Stomach (tissue), 9 donors: Measurements from ENCODE around the gene PGAP6. TPM values are rescaled to one million over a fixed set of nuclear protein-coding genes. Genes with fewer than 3 reads are reported as not detected.

ENCODE experiments used
- DNase-seq, 2 donors: peaks; one replicate each; pipeline versions ENCODE4 v3.0.0 to v3.0.0-alpha.2; 2013 to 2019
- H3K27ac ChIP-seq, 5 donors: fragments of 200-600 bp in 4 of 5; sonication (generic) in 4 of 5; one replicate each; pipeline ENCODE4 v1.5.1; 2013 to 2019; ENCODE audit warnings: mild to moderate bottlenecking in 1 of 5, moderate library complexity in 1 of 5
- H3K27me3 ChIP-seq, 3 donors: fragments of 200-600 bp; sonication (generic); one replicate each; pipeline ENCODE4 v1.5.1; 2017 to 2019; ENCODE audit warnings: mixed run types in 1 of 3
- H3K36me3 ChIP-seq, 4 donors: fragments of 200-600 bp; sonication (generic); 1 replicate in 3 of 4; 2 replicates in 1 of 4; pipeline ENCODE4 v1.5.1; 2016 to 2019
- H3K4me1 ChIP-seq, 4 donors: fragments of 200-600 bp; sonication (generic); one replicate each; pipeline ENCODE4 v1.5.1; 2016 to 2019
- H3K4me3 ChIP-seq, 4 donors: fragments of 200-600 bp; sonication (generic) in 3 of 4; one replicate each; pipeline ENCODE4 v1.5.1; 2016 to 2019; ENCODE audit warnings: mild to moderate bottlenecking in 1 of 4
- H3K9me3 ChIP-seq, 4 donors: fragments of 200-600 bp; sonication (generic); one replicate each; pipeline ENCODE4 v1.5.1; 2016 to 2019
- CTCF ChIP-seq, 7 experiments: fragments of 450-650 bp in 4 of 7; fragments of 200-600 bp in 3 of 7; sonication (generic) in 3 of 7; IDR thresholded peaks; one replicate each; pipeline ENCODE4 v1.5.1; 2016 to 2019; ENCODE audit warnings: antibody characterized with exemption in 7 of 7, control low read depth in 2 of 7, mild to moderate bottlenecking in 1 of 7
- EP300 ChIP-seq: sonication (generic); formaldehyde crosslinking; IDR thresholded peaks from one replicate; pipeline ENCODE4 v1.6.1; 2017; ENCODE audit warnings: antibody characterized with exemption
- POLR2A ChIP-seq, 4 donors: fragments of 450-650 bp; IDR thresholded peaks; one replicate each; pipeline ENCODE4 v1.6.1; 2016; ENCODE audit warnings: antibody characterized with exemption in 4 of 4, control low read depth in 2 of 4, mild to moderate bottlenecking in 1 of 4, moderate library complexity in 1 of 4
- POLR2AphosphoS5 ChIP-seq, 3 donors: sonication (generic); formaldehyde crosslinking; IDR thresholded peaks; one replicate each; pipeline ENCODE4 v1.6.1; 2016; ENCODE audit warnings: antibody characterized with exemption in 3 of 3
- WGBS, 5 donors: extraction: QIAGEN DNeasy Blood & Tissue Kit in 3 of 5; methylation state at CpG; one replicate each; pipeline versions ENCODE4 v1.1.5 to v1.1.7; 2013 to 2018; 5-methylcytosine and 5-hydroxymethylcytosine counted together
- intact Hi-C: fragments of 100-400 bp; cut with DNase I; formaldehyde crosslinking; loops from one replicate; pipeline ENCODE4 v1.15.1; 2023; ENCODE audit warnings: low total_unique reads
- polyA plus RNA-seq, 3 donors: library from polyadenylated mRNA; stranded (reverse); fragments of 200-250 nt; gene quantifications; one replicate each; pipeline ENCODE4 v1.2.3, GENCODE V29; 2013
- total RNA-seq, 5 donors: library from RNA; depleted of rRNA; stranded (reverse); fragments of >200 nt; gene quantifications; one replicate each; pipeline versions ENCODE4 v1.1.0 to v1.2.3, GENCODE V29; 2014 to 2016
- donor health status: healthy with polysubstance abuse.
- donor health status: Bipolar disorder and iron deficiency.
- donor health status: healthy.

PGAP6 gene
- total and polyA plus RNA-seq, 8 donors, result 20.7 to 364 (median 91.5) TPM

- Histone ChIP-seq H3K27me3 (no peaks in the 10 kb centered on the region), H3K4me3 (peak within 1 kb of the TSS; percentile 67 to 86 (median 76)), H3K9me3 (no peaks in the 10 kb centered on the region), H3K27ac (peak within 1 kb of the TSS; percentile 90 to 98 (median 95)), H3K36me3 (peaks cover 0 to 15% (median 9%) of the 10 kb centered on the region in 4 donors), H3K4me1 (peaks cover 17 to 52% (median 38%) of the 10 kb centered on the region in 4 donors)
- intact Hi-C loops, result no loop called here
- TF ChIP-seq POLR2AphosphoS5 (IDR thresholded peaks at IDR 0.05), result peak; percentile 22 to 84 (median 68)
- no peak for TF ChIP-seq EP300
- TF ChIP-seq CTCF (IDR thresholded peaks at IDR 0.05), result peak in 3 of 7 experiments; percentile 23 to 49 (median 40)
- no peak for TF ChIP-seq POLR2A (IDR thresholded peaks at IDR 0.05)
- WGBS, 5 donors, result 0 to 1% (median 0%) methylated on average over 34 to 91 of the region's 91 CpGs
- DNase-seq, result peak; percentile 98 to 99
Measured at GRCh38 chr16:401468-402348, 19.9 kb upstream of the PGAP6 start, which contains the start of gene DECR2. Gene DECR2, plus strand, starts transcription at chr16:401885. Its CDS starts 79 bp downstream, at chr16:401964.

- Histone ChIP-seq H3K4me3 (peak overlapping the region in 3 of 4 donors; percentile 67 to 83 (median 69)), H3K27ac (peak overlapping the region; percentile 24 to 96 (median 95)), H3K36me3 (peaks cover 0 to 15% (median 8%) of the 10 kb centered on the region in 4 donors), H3K27me3 (no peaks in the 10 kb centered on the region), H3K9me3 (no peaks in the 10 kb centered on the region), H3K4me1 (peaks cover 24 to 61% (median 47%) of the 10 kb centered on the region in 4 donors)
- intact Hi-C loops, result no loop called here
- DNase-seq, result no peak
- no peak for TF ChIP-seq CTCF (IDR thresholded peaks at IDR 0.05)
- TF ChIP-seq EP300, result no peak
- no peak for TF ChIP-seq POLR2AphosphoS5 (IDR thresholded peaks at IDR 0.05)
- no peak for TF ChIP-seq POLR2A (IDR thresholded peaks at IDR 0.05)
- WGBS, 5 donors, result 63 to 74% (median 72%) methylated on average over 8 to 10 of the region's 10 CpGs
Measured at GRCh38 chr16:400061-400591, 18.3 kb upstream of the PGAP6 start.

- peaks cover 0 to 15% (median 8%) of the 10 kb centered on the region in 4 donors for H3K36me3 ChIP-seq
- DNase-seq, result no peak
- peaks cover 24 to 61% (median 47%) of the 10 kb centered on the region in 4 donors for H3K4me1 ChIP-seq
- H3K27ac ChIP-seq, result peak overlapping the region in 3 of 5 donors; percentile 20 to 96 (median 90)
- intact Hi-C loops, result no loop called here
- no peaks in the 10 kb centered on the region for H3K9me3 ChIP-seq
- 74 to 82% (median 76%) methylated on average over 6 to 22 of the region's 22 CpGs for WGBS, 5 donors
- no peaks in the 10 kb centered on the region for H3K27me3 ChIP-seq
- H3K4me3 ChIP-seq, result no peak overlapping the region
- TF ChIP-seq CTCF (IDR thresholded peaks at IDR 0.05) (no peak), EP300 (no peak), POLR2AphosphoS5 (IDR thresholded peaks at IDR 0.05) (no peak), POLR2A (IDR thresholded peaks at IDR 0.05) (no peak)
Measured at GRCh38 chr16:399340-400019, 17.7 kb upstream of the PGAP6 start.
